Fibroblast of lung (primary cell): ENCODE measurements around the gene P2RY6. TPM values are rescaled to one million over a fixed set of nuclear protein-coding genes. Genes with fewer than 3 reads are reported as not detected.

Experiments
- DNase-seq, 2 donors: peaks; one replicate each; pipeline versions ENCODE4 v3.0.0 to v3.0.0-alpha.2; 2010; ENCODE audit warnings: low read depth in 2 of 2
- H2AFZ ChIP-seq: 2 replicates; pipeline ENCODE4 v1.5.1; 2012; ENCODE audit warnings: low read length, control low read depth, inconsistent platforms
- H3K27ac ChIP-seq: 2 replicates; pipeline ENCODE4 v1.5.1; 2011; ENCODE audit warnings: low read length, control low read depth; ENCODE audit not compliant: insufficient read depth
- H3K27me3 ChIP-seq: 2 replicates; pipeline ENCODE4 v1.5.1; 2011; ENCODE audit warnings: mild to moderate bottlenecking, low read length; ENCODE audit not compliant: control insufficient read depth, insufficient read depth
- H3K36me3 ChIP-seq: 2 replicates; pipeline ENCODE4 v1.5.1; 2011; ENCODE audit warnings: low read length; ENCODE audit not compliant: control insufficient read depth, insufficient read depth
- H3K4me1 ChIP-seq: 2 replicates; pipeline ENCODE4 v1.5.1; 2011; ENCODE audit warnings: low read length; ENCODE audit not compliant: control insufficient read depth, insufficient read depth; ENCODE audit errors: extremely low read depth
- H3K4me2 ChIP-seq: 2 replicates; pipeline ENCODE4 v1.5.1; 2011; ENCODE audit warnings: low read length, control low read depth; ENCODE audit not compliant: insufficient read depth; ENCODE audit errors: extremely low read depth
- H3K4me3 ChIP-seq, 4 experiments: fragments of 200-600 bp in 1 of 4; sonication (generic) in 1 of 4; replicated peaks in 1 of 4; 2 replicates each; pipeline ENCODE4 v1.5.1; 2011 to 2016; ENCODE audit warnings: low read length in 4 of 4, low read depth in 3 of 4, mild to moderate bottlenecking in 3 of 4, control low read depth in 2 of 4, inconsistent platforms in 1 of 4, mixed read lengths in 1 of 4; ENCODE audit not compliant: insufficient read depth in 1 of 4; ENCODE audit errors: control extremely low read depth in 1 of 4
- H3K79me2 ChIP-seq: 2 replicates; pipeline ENCODE4 v1.5.1; 2012; ENCODE audit warnings: mild to moderate bottlenecking, low read length, inconsistent platforms; ENCODE audit not compliant: control insufficient read depth, insufficient read depth
- H3K9ac ChIP-seq: 2 replicates; pipeline ENCODE4 v1.5.1; 2011; ENCODE audit warnings: mild to moderate bottlenecking, low read length, control low read depth; ENCODE audit not compliant: insufficient read depth
- H3K9me3 ChIP-seq: 2 replicates; pipeline ENCODE4 v1.5.1; 2012; ENCODE audit warnings: low read depth, low read length; ENCODE audit not compliant: control insufficient read depth, insufficient read depth
- H4K20me1 ChIP-seq: 2 replicates; pipeline ENCODE4 v1.5.1; 2011; ENCODE audit warnings: low read length; ENCODE audit not compliant: control insufficient read depth, insufficient read depth; ENCODE audit errors: extremely low read depth
- CTCF ChIP-seq, 2 donors: IDR thresholded peaks in 1 of 2; conservative IDR thresholded peaks in 1 of 2; 1 replicate in 1 of 2; 2 replicates in 1 of 2; pipeline ENCODE4 v1.5.1; 2011 to 2012; ENCODE audit warnings: low read length in 2 of 2, control low read depth in 1 of 2, inconsistent platforms in 1 of 2, low read depth in 1 of 2, mild to moderate bottlenecking in 1 of 2
- EZH2 ChIP-seq: IDR thresholded peaks from 2 replicates; pipeline ENCODE4 v1.5.1; 2012; ENCODE audit warnings: low read length, control low read depth, mild to moderate bottlenecking; ENCODE audit errors: missing control alignments
- polyA plus RNA-seq, 2 donors: library from polyadenylated mRNA; depleted of rRNA in 1 of 2; stranded (reverse) in 1 of 2; unstranded in 1 of 2; fragments of >200 nt; gene quantifications; 2 replicates each; pipeline ENCODE4 v1.2.1, GENCODE V29; 2011 to 2012; ENCODE audit warnings: missing spikeins in 1 of 2
- total RNA-seq: library from RNA; depleted of rRNA; stranded (reverse); fragments of >200 nt; gene quantifications from 2 replicates; pipeline ENCODE4 v1.2.1, GENCODE V29; 2014

Gene P2RY6
- total and polyA plus RNA-seq, 2 donors (not counting 1 experiment from before 2014, with no cell fraction given): 0.12 to 0.33 TPM

- Histone ChIP-seq H2AFZ (no peak overlapping the region), H3K9me3 (no peaks in the 10 kb centered on the region), H3K4me1 (peaks cover 3% of the 10 kb centered on the region), H3K79me2 (no peaks in the 10 kb centered on the region), H3K36me3 (no peaks in the 10 kb centered on the region), H3K9ac (no peak overlapping the region), H3K27ac (no peak overlapping the region), H3K27me3 (peaks cover 6% of the 10 kb centered on the region), H4K20me1 (no peaks in the 10 kb centered on the region), H3K4me2 (no peak overlapping the region), H3K4me3 (no peak overlapping the region)
- TF ChIP-seq CTCF (conservative IDR thresholded peaks at IDR 0.05 in 1 of 2, IDR thresholded peaks at IDR 0.05 in 1 of 2; ENCODE audit: low read depth in 1 of 2, low read length in 2 of 2): no peak
- no peak for TF ChIP-seq EZH2
- no peak for DNase-seq
Measured at GRCh38 chr11:73284106-73284505, 12.0 kb downstream of the P2RY6 start.

- Histone ChIP-seq H2AFZ (no peak overlapping the region), H3K27me3 (peaks cover 3% of the 10 kb centered on the region), H4K20me1 (no peaks in the 10 kb centered on the region), H3K36me3 (no peaks in the 10 kb centered on the region), H3K79me2 (no peaks in the 10 kb centered on the region), H3K4me2 (no peak overlapping the region), H3K9me3 (no peaks in the 10 kb centered on the region), H3K27ac (no peak overlapping the region), H3K4me3 (no peak overlapping the region), H3K9ac (no peak overlapping the region), H3K4me1 (peaks cover 7% of the 10 kb centered on the region)
- no peak for TF ChIP-seq CTCF (conservative IDR thresholded peaks at IDR 0.05 in 1 of 2, IDR thresholded peaks at IDR 0.05 in 1 of 2; ENCODE audit: low read depth in 1 of 2, low read length in 2 of 2)
- TF ChIP-seq EZH2: no peak
- no peak for DNase-seq
Measured at GRCh38 chr11:73285721-73286120, 13.6 kb downstream of the P2RY6 start.

- H3K4me2 ChIP-seq: no peak overlapping the region
- no peak overlapping the region for H3K4me3 ChIP-seq
Measured at GRCh38 chr11:73286240-73286810, 14.2 kb downstream of the P2RY6 start.

More at GRCh38 chr11:73286240-73286810, 14.2 kb downstream of the P2RY6 start:
- H2AFZ ChIP-seq: no peak overlapping the region
- no peak overlapping the region for H3K9ac ChIP-seq
- DNase-seq: no peak
- TF ChIP-seq EZH2 (no peak), CTCF (conservative IDR thresholded peaks at IDR 0.05 in 1 of 2, IDR thresholded peaks at IDR 0.05 in 1 of 2; ENCODE audit: low read depth in 1 of 2, low read length in 2 of 2) (peak in 1 of 2 donors; percentile 4)
- H3K4me1 ChIP-seq: peaks cover 7% of the 10 kb centered on the region
- no peaks in the 10 kb centered on the region for H3K79me2 ChIP-seq
- H3K36me3 ChIP-seq: no peaks in the 10 kb centered on the region
- H4K20me1 ChIP-seq: no peaks in the 10 kb centered on the region
- no peaks in the 10 kb centered on the region for H3K9me3 ChIP-seq
- H3K27ac ChIP-seq: no peak overlapping the region
- H3K27me3 ChIP-seq: peaks cover 3% of the 10 kb centered on the region
